Measurements from ENCODE around the gene TSPYL4. TPM values are rescaled to one million over a fixed set of nuclear protein-coding genes. Genes with fewer than 3 reads are reported as not detected.

The TSPYL4 gene
- total RNA-seq, 1 experiment from 2014 or later = 15.3 TPM

DNA sequence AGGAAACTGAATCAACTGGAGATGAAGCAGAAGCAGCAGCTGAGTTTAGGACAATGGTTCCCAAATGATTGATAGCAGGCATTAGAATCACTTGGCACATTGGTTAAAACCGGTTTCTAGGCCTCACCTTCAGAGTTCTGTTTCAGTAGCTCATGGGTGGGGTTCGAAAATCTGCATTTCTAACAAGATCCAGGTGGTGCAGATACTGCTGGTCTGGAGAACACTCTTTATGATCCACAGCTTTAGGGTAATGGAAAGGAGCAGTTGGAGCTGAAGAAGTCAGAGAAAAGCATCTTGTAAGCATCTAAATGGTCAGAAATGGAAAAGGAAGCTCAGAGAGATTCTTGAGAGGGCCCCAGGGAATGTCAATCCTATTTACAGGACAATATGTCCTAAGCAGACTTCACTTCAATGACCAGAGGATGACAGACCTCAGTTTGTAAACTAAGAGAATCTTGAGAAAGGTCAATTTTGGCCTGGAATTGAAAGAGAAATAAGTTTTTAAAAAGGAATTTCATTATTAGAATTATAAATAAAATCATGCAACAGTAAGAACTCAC, 17.4 kb upstream of the TSPYL4 start (continued):
- TF ChIP-seq, protein P1, sequence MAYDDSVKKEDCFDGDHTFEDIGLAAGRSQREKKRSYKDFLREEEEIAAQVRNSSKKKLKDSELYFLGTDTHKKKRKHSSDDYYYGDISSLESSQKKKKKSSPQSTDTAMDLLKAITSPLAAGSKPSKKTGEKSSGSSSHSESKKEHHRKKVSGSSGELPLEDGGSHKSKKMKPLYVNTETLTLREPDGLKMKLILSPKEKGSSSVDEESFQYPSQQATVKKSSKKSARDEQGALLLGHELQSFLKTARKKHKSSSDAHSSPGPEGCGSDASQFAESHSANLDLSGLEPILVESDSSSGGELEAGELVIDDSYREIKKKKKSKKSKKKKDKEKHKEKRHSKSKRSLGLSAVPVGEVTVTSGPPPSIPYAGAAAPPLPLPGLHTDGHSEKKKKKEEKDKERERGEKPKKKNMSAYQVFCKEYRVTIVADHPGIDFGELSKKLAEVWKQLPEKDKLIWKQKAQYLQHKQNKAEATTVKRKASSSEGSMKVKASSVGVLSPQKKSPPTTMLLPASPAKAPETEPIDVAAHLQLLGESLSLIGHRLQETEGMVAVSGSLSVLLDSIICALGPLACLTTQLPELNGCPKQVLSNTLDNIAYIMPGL (CRISPR knock-in tag; IDR thresholded peaks at IDR 0.05) = no peak
- TF ChIP-seq SOX15 (CRISPR knock-in tag; IDR thresholded peaks at IDR 0.05) (no peak), ZNF263 (CRISPR knock-in tag; IDR thresholded peaks at IDR 0.05; ENCODE audit: low read depth) (no peak), ATF3 (CRISPR knock-in tag; conservative IDR thresholded peaks at IDR 0.05) (no peak), TEAD4 (CRISPR knock-in tag; IDR thresholded peaks at IDR 0.05) (no peak), CREB1 (CRISPR knock-in tag; IDR thresholded peaks at IDR 0.05) (no peak)
- TF ChIP-seq, protein P2, sequence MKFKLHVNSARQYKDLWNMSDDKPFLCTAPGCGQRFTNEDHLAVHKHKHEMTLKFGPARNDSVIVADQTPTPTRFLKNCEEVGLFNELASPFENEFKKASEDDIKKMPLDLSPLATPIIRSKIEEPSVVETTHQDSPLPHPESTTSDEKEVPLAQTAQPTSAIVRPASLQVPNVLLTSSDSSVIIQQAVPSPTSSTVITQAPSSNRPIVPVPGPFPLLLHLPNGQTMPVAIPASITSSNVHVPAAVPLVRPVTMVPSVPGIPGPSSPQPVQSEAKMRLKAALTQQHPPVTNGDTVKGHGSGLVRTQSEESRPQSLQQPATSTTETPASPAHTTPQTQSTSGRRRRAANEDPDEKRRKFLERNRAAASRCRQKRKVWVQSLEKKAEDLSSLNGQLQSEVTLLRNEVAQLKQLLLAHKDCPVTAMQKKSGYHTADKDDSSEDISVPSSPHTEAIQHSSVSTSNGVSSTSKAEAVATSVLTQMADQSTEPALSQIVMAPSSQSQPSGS (CRISPR knock-in tag; IDR thresholded peaks at IDR 0.05; ENCODE audit: borderline replicate concordance, low read depth) = no peak
- TF ChIP-seq, protein P3, sequence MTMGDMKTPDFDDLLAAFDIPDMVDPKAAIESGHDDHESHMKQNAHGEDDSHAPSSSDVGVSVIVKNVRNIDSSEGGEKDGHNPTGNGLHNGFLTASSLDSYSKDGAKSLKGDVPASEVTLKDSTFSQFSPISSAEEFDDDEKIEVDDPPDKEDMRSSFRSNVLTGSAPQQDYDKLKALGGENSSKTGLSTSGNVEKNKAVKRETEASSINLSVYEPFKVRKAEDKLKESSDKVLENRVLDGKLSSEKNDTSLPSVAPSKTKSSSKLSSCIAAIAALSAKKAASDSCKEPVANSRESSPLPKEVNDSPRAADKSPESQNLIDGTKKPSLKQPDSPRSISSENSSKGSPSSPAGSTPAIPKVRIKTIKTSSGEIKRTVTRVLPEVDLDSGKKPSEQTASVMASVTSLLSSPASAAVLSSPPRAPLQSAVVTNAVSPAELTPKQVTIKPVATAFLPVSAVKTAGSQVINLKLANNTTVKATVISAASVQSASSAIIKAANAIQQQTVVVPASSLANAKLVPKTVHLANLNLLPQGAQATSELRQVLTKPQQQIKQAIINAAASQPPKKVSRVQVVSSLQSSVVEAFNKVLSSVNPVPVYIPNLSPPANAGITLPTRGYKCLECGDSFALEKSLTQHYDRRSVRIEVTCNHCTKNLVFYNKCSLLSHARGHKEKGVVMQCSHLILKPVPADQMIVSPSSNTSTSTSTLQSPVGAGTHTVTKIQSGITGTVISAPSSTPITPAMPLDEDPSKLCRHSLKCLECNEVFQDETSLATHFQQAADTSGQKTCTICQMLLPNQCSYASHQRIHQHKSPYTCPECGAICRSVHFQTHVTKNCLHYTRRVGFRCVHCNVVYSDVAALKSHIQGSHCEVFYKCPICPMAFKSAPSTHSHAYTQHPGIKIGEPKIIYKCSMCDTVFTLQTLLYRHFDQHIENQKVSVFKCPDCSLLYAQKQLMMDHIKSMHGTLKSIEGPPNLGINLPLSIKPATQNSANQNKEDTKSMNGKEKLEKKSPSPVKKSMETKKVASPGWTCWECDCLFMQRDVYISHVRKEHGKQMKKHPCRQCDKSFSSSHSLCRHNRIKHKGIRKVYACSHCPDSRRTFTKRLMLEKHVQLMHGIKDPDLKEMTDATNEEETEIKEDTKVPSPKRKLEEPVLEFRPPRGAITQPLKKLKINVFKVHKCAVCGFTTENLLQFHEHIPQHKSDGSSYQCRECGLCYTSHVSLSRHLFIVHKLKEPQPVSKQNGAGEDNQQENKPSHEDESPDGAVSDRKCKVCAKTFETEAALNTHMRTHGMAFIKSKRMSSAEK (CRISPR knock-in tag; IDR thresholded peaks at IDR 0.05; ENCODE audit: borderline replicate concordance) = no peak

- DNase-seq (ENCODE audit: low spot score) = no peak
- Mint-ChIP-seq H3K9me3 (peaks cover 6% of the 10 kb centered on the region), H3K27ac (peak overlapping the region; percentile 61; the same call in 1 of the 2 replicates), H3K4me1 (peaks cover 30% of the 10 kb centered on the region), H3K36me3 (peaks cover 8% of the 10 kb centered on the region), H3K27me3 (ENCODE audit: low read depth) (no peaks in the 10 kb centered on the region), H3K4me3 (no peak overlapping the region)
- TF ChIP-seq, protein P4, sequence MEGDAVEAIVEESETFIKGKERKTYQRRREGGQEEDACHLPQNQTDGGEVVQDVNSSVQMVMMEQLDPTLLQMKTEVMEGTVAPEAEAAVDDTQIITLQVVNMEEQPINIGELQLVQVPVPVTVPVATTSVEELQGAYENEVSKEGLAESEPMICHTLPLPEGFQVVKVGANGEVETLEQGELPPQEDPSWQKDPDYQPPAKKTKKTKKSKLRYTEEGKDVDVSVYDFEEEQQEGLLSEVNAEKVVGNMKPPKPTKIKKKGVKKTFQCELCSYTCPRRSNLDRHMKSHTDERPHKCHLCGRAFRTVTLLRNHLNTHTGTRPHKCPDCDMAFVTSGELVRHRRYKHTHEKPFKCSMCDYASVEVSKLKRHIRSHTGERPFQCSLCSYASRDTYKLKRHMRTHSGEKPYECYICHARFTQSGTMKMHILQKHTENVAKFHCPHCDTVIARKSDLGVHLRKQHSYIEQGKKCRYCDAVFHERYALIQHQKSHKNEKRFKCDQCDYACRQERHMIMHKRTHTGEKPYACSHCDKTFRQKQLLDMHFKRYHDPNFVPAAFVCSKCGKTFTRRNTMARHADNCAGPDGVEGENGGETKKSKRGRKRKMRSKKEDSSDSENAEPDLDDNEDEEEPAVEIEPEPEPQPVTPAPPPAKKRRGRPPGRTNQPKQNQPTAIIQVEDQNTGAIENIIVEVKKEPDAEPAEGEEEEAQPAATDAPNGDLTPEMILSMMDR (IDR thresholded peaks at IDR 0.05) = peak; percentile 76
- TF ChIP-seq ZNF121 (CRISPR knock-in tag; IDR thresholded peaks at IDR 0.05) = no peak
- ChIA-PET POLR2A (interaction anchor here (1.1 to 1.8 kb wide), 3 partner anchors 11 to 302 kb away, joined by 4 to 13 read pairs (median 4); partner anchors contain the start of genes RWDD1, TSPYL1 and TSPYL4), CTCF (interaction anchor here (0.6 to 4.6 kb wide), 65 partner anchors 9 to 400 kb away, joined by 3 to 46 read pairs (median 4); partner anchors contain the start of genes CALHM4, CALHM5, CALHM6 and RSPH4A)
- peak; percentile 81 for ATAC-seq
Observed at GRCh38 chr6:116268589-116269293, 14.9 kb upstream of the TSPYL4 start.
